ENCODE results near the gene CADM1.

CADM1 gene

GRCh38 chr11:115393950-115394349, 110.3 kb downstream of the CADM1 start:
- no peak for DNase-seq

- peak; percentile 55 for DNase-seq
Observed at GRCh38 chr11:115391598-115391997, 112.6 kb downstream of the CADM1 start.

GRCh38 chr11:115391160-115391559, 113.1 kb downstream of the CADM1 start:
- no peak for DNase-seq

- DNase-seq: no peak
Observed at GRCh38 chr11:115390441-115390840, 113.8 kb downstream of the CADM1 start.

GRCh38 chr11:115389790-115390189, 114.4 kb downstream of the CADM1 start:
- no peak for DNase-seq

GRCh38 chr11:115385226-115385625, 119.0 kb downstream of the CADM1 start:
- DNase-seq: no peak

GRCh38 chr11:115384236-115384635, 120.0 kb downstream of the CADM1 start:
- no peak for DNase-seq

GRCh38 chr11:115383431-115383830, 120.8 kb downstream of the CADM1 start:
- no peak for DNase-seq

- DNase-seq: no peak
Observed at GRCh38 chr11:115379528-115379927, 124.7 kb downstream of the CADM1 start.

GRCh38 chr11:115378557-115378956, 125.7 kb downstream of the CADM1 start:
- no peak for DNase-seq

GRCh38 chr11:115377882-115378296, 126.3 kb downstream of the CADM1 start:
- DNase-seq: no peak

- DNase-seq: no peak
Observed at GRCh38 chr11:115368616-115369015, 135.6 kb downstream of the CADM1 start.

GRCh38 chr11:115366826-115367225, 137.4 kb downstream of the CADM1 start:
- no peak for DNase-seq

- DNase-seq: no peak
Observed at GRCh38 chr11:115365907-115366306, 138.3 kb downstream of the CADM1 start.

GRCh38 chr11:115364896-115365295, 139.3 kb downstream of the CADM1 start:
- DNase-seq: no peak

GRCh38 chr11:115363921-115364320, 140.3 kb downstream of the CADM1 start:
- no peak for DNase-seq

GRCh38 chr11:115363426-115363825, 140.8 kb downstream of the CADM1 start:
- no peak for DNase-seq

GRCh38 chr11:115362997-115363396, 141.2 kb downstream of the CADM1 start:
- no peak for DNase-seq

GRCh38 chr11:115361025-115361424, 143.2 kb downstream of the CADM1 start:
- DNase-seq: no peak

- no peak for DNase-seq
Observed at GRCh38 chr11:115360186-115360824, 143.9 kb downstream of the CADM1 start.

GRCh38 chr11:115357066-115357465, 147.1 kb downstream of the CADM1 start:
- no peak for DNase-seq

- no peak for DNase-seq
Observed at GRCh38 chr11:115352805-115353485, 151.3 kb downstream of the CADM1 start.

- no peak for DNase-seq
Observed at GRCh38 chr11:115349335-115350017, 154.7 kb downstream of the CADM1 start.

GRCh38 chr11:115348416-115348815, 155.8 kb downstream of the CADM1 start:
- no peak for DNase-seq

Data from eye (tissue), 1 donor.